Embryonic facial prominence (tissue), 1 donor: ENCODE measurements around the gene CACFD1.

Source experiments
- DNase-seq: peaks from one replicate; pipeline ENCODE4 v3.0.0-alpha.2; 2016; ENCODE audit errors: extremely low spot score

CACFD1 gene

DNA sequence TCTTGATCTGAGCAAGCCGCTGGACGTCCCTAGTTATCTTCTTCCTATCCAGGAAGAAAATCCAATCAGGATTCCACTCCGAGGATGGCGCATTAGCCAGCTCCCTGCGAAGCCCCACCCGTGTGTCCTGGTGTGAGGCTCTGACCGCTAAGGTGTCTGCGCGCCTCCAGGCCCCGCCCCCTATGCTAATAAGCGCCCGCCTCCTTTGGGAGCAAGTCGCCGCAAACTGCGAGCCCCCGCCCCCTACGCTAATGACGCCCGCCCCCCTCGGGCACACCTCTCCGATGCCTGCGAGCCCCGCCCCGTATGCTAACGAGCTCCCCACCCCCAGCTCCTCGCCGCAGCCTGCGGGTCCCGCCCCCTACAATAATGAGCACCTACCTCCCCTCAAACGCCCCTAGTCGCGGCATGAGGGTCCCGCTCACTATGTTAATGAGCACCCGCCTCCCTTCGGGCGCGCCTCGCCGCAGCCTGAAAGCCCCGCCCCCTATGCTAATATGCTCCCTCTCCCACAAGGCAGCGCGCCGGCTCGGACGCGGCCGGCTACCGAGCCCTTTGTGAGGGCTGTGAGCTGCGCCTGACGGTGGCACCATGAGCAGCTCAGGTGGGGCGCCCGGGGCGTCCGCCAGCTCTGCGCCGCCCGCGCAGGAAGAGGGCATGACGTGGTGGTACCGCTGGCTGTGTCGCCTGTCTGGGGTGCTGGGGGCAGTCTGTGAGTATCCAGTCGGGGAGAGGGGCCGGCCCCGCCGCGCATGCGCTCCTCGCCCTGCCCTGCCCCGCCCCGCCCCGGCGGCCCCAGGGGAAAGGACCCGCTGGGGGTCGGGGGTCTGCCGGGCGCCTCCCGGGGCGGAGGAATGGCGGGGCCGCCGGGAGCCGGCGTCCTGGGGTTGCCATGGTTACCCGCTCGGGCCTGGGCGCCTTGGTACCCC is at the start of gene CACFD1:
CACFD1 (plus strand) TSS at position 503 of the 929 bp plus-strand sequence; CDS start at position 592, 89 bp downstream.
- peak; percentile 84 for DNase-seq

DNA sequence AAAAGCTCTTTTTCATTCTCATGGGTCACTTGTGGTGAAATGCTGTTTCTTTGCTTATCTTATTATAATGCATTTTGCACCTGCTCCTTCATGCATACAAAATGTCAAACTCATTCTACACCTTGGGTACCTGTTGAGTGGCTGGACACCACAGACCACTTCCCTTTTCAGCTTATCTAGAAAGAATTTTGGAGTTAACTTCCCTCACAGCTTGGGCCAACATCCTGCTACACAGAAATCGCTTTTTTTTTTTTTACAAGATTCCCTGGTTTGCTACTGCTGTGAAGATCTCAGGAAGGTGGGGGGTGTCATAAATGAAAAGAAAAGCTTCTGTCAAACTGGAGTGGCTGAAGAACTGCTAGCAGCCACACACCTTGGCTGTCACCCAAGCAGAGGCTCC is 44.6 kb upstream of the CACFD1 start:
- DNase-seq: no peak

DNA sequence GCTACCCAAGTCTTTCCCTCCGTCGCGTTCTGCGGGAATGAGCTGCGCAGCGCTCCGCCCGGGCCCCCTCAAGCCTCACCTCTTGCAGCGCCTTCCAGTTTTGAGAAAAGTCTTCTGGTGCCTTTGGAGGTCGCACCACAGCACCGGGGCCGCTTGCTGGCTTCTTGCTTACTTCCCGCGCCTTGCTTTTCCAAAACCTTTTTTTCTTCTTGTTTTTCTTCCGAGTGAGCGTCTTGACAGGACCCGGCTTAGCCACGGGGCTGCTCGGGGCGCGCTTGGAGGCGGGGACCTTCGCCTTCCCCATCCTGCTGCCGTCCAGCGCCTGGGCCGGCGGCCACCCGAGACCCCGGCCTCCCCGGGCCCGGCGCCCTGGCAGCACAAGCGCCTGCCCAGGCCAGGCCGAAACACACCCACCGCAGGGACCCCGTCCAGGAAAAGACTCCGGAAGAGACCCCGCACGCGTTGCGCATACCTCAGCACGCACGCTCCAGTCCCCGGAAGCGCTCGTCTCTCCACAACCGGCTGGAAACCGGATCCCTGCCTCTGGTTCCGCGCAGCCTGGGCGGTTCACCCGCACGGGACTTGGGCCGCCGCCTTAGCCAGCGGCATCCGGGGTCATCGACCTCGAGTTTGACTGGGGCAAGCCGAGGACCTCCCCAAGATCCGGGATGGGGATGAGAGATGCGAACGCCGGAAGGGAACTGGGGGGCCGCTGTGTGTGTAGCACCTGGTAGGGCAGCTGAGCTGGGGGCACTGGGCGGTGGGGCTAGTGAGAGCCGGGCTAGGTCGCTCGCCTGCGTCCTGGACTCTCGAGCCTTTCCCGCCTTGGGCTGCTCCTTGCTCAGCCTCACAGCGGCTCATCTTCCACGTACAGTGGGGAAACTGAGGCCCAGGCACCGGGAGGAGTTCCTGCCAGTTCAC is 42.0 kb upstream of the CACFD1 start, which contains the start of gene REXO4:
REXO4 (minus strand) TSS at position 470 of the 921 bp plus-strand sequence; CDS start at position 304, 166 bp downstream.
- DNase-seq: peak; percentile 66

DNA sequence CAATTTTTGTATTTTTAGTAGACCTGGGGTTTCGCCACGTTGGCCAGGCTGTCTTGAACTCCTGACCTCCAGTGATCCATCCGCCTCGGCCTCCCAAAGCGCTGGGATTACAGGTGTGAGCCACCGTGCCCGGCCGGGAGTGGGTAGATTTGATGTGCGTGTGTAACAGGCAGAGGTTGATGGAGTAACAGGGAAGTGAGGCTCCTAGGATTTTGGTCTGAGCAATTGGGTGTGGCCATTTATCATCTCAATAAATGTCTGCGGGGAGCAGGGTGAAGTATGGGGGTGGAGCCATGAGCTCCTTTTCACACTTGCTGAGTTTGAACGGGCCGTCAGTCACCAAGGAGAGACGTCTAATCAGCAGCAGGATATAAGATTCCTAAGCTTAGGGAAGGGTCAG is 40.8 kb upstream of the CACFD1 start:
- no peak for DNase-seq

DNA sequence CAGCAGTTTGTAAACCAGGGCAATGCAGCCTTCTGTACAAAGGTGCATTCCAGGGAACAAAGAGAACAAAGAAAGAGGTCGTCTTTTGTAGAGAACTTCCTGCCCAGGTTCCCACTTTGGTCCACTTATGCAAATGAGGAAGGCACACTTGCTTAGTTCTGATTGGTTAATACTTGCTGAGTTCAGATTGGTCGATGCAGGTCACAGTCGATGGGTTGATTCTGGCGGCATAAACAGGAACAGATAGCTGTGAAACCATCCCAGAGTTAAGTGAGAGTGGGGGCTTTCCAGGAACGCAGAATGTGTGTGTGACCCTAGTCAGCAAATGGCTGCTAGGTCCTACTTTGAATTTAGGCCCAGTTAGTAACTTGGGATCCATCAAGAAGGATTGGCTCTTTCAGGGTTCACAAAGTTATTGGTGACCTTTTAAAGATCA is 39.4 kb upstream of the CACFD1 start:
- DNase-seq: no peak

DNA sequence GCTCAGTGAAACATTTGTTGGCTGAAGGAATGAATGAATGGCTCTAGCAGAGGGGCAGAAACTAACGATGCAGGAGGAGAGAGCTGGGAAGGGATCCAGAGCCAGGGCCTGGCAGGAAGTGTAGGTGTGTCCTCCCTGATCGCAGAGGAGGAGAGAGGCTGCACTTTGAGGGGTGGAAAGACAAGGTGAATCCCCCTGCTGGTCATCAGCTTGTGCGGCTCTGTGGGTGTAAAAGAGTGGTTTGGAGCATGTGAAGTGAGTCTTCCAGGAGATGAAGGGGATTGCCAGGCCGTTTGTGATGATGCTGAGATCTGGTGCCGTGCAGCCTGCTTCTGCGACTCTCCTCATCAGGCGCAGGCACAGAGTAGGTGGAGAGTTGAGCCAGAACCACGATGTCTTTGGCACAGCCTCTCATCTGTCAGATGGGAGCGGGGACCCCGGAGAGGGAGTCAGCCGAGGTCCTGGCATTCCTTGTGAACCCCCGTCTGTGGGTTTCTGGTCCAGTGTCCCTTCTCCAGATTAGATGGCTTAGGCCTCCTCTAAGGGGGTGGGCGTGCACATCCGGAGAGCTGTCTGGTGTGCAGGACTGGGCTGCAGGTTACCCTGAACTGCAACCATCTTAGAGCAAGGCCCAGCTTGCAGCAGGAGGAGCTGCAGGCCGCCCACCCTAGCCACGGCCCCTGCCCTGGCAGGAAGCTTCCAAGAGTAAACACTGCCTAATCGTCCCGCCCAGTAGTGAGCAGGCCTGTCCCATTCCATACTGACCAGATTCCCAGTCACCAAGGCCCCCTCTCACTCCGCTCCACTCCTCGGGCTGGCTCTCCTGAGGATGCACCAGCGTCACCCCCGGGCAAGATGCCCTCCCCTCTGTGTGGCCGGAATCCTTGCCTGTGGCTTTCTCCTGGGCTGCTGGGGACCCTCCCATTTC is 37.9 kb upstream of the CACFD1 start, which contains the start of gene ADAMTS13:
ADAMTS13 (plus strand) TSS at position 753 of the 928 bp plus-strand sequence; CDS start at position 830, 77 bp downstream.
- no peak for DNase-seq

DNA sequence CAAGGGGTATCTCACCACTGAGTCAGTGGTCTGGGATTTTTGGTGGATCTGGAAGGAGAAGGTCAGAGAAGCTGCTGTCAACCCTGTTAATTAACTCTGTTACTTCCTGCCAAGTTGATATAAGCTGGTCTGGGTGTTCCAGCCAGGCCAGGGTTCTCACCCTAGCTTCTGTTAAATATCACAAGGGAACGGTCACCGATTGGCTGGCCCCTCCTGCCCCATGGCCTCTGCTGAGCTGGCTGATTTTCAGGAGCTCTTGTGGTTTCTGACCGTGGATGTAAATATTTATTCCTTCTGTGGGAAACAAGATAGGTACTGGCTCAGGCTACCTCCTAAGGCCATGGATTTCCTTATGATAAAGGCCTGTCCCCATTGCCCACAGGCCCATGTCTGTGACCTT is 36.6 kb upstream of the CACFD1 start:
- DNase-seq: no peak

DNA sequence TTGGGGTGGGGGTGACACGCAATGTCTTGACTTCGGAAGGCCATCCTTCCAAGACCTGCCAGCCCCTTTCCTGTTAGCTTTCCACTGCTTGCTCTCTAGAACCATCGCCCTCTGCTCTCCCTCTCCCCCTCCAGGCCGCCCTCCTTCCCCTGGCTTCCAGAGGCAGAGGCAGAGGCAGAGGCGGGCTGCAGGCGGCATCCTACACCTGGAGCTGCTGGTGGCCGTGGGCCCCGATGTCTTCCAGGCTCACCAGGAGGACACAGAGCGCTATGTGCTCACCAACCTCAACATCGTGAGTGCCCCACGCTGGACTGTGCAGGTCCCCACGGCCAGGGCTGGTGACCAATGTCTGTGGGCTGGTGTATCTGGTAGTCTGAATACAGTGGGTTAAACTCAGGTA is 35.6 kb upstream of the CACFD1 start:
- DNase-seq: no peak

DNA sequence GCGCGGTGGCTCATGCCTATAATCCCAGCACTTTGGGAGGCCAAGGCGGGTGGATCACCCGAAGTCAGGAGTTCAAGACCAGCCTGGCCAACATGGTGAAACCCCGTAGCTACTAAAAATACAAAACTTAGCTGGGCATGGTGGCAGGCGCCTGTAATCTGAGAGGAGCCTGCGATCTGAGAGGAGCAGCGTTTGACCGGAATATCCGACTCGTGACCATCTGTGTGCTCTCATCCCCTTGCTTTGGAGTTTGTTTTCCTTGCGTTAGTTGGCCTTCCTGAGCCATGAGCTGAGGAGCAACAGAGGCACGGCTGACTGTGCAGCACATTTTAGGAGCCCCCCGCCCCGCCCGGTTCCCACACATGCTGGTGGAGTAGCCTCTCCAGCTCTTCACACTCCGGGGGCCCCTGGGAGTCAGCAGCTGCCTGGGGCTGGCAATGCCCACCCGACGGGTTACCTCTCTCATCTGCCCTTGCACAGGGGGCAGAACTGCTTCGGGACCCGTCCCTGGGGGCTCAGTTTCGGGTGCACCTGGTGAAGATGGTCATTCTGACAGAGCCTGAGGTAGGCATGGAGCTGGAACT is 34.6 kb upstream of the CACFD1 start:
- DNase-seq: no peak

DNA sequence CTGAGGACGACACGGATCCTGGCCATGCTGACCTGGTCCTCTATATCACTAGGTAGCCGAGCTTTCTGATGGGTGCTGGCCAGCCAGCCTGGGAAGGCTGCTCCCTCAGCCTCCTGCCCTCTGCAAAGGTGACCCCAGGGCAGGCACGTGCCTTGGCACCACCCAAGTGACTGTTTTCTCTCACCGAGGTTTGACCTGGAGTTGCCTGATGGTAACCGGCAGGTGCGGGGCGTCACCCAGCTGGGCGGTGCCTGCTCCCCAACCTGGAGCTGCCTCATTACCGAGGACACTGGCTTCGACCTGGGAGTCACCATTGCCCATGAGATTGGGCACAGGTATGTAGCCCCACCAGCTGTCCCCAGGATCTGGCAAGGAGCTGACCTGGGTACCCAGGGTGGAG is 33.8 kb upstream of the CACFD1 start:
- no peak for DNase-seq

DNA sequence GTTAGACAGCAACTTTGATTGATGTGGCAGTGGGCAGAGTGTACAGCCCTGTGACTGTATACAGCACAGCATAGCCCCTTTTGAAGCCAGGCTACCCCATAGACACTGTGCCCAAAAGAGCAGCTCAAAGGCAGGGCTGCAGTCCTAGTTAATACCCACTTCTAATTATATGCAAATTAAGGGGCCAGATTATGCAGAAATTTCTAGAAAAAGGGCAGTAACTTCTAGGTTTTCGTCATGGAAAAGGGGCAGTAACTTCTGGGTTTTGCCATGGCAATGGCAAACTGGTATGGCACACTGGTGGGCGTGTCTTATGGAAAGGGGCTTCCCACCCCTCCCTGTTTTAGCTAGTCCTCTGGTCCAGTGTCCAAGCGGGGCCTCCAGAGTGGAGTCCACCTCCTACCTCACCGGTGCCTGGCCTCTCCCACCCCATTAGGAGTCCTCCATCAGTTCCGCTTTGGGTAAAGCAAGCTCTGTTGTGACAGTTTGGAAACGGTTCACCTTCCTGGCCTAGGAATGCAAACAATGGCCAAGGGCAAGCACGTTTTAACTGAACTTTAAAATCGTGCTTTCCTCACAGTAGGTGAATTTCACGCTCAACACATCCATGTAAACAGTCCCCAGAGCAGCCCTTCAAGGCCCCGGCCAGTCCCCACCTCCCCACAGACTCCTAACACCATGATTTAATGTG is 32.0 kb upstream of the CACFD1 start:
- no peak for DNase-seq

DNA sequence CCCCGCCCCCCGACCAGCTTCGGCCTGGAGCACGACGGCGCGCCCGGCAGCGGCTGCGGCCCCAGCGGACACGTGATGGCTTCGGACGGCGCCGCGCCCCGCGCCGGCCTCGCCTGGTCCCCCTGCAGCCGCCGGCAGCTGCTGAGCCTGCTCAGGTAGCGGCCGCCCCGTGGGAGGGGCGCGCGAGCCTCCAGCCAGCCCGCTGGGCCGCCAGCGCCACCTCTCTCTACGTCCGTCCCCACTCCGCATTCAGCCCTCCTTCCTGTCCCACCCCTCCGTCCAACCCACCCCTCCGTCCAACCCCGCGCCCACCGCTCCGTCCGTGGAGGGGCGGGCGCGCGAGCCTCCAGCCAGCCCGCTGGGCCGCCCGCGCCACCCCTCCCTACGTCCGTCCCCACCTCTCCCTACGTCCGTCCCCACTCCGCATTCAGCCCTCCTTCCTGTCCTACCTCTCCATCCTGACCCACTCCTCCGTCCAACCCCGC is 31.1 kb upstream of the CACFD1 start:
- DNase-seq: no peak

DNA sequence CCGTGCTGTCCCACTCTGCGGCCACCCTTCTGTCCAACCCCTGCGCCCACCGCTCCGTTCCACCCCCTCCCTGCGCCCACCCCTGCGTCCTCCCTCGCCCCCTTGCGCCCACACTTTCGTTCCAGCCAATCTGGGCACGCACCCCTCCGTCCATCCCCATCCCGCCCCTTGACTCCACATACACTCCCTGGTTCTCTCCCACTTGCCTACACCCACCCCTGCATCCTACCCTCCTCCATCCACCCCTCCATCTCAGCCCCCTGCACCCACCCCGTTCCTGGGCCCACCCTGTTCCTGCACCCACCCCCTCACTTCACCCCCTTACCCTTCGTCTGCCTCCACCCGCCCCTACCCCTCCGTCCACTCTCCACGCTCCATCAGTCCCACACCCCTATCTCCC is 30.6 kb upstream of the CACFD1 start:
- no peak for DNase-seq

DNA sequence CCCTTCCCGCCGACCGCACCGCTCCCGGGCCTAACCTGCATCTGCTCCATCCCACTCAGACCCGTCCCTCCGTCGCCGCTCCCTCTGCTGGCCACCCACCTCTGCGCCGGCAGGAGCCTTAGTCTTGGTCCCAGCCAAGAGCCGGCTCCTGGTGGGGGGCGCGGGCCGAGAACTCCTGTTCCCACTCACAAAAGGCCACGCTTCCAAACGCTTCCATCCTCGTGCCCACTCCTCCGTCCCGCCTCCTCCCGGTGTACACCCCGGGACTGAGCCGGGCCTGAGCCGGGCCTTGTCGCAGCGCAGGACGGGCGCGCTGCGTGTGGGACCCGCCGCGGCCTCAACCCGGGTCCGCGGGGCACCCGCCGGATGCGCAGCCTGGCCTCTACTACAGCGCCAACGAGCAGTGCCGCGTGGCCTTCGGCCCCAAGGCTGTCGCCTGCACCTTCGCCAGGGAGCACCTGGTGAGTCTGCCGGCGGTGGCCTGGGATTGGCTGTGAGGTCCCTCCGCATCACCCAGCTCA is 30.1 kb upstream of the CACFD1 start:
- no peak for DNase-seq

DNA sequence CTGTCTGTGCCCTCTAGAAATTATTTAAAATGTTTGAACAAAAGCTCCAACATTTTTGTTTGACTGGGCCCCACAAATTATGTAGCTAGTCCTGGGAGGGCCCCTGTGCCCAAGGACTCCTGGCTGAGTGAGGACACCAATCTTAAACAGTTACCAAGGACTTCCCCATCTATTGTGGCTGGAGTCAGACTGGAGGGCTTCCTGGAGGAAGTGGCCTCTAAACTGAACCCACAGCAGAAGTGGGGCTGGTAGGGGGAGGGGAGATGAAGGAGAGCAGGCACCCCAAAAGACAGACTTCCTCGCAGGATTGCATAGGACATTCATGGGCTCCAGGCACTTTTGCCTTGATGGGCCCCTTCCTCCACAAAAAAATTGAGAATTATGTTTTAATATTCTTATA is 29.5 kb upstream of the CACFD1 start:
- no peak for DNase-seq

DNA sequence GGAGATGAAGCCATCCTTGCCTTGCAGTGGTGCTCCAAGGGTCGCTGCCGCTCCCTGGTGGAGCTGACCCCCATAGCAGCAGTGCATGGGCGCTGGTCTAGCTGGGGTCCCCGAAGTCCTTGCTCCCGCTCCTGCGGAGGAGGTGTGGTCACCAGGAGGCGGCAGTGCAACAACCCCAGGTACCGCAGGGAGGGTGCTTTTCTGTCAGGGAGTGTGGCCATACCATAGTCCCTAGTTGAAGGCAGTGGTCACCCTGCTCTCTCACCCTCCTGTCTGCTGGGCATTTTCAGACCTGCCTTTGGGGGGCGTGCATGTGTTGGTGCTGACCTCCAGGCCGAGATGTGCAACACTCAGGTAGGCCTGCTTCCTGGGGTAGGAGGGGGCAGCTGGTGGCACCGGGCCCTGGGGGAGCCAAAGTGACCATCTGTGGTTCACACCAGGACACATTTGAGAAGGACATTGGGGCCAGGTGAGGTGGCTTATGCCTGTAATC is 26.4 kb upstream of the CACFD1 start:
- no peak for DNase-seq

DNA sequence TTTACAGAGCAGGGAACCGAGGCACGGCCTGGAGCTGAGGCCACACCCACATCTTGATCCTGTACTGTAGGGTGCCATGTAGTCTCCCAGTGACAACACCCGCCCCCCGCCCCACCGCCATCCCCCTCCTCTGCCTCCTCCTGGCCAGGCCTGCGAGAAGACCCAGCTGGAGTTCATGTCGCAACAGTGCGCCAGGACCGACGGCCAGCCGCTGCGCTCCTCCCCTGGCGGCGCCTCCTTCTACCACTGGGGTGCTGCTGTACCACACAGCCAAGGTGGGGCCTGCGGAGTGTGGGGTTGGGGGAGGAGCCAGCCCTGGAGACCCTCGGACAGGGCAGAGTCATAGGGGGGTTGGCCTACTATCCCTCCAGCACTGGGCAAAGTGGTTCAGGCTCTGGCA is 23.1 kb upstream of the CACFD1 start:
- no peak for DNase-seq

DNA sequence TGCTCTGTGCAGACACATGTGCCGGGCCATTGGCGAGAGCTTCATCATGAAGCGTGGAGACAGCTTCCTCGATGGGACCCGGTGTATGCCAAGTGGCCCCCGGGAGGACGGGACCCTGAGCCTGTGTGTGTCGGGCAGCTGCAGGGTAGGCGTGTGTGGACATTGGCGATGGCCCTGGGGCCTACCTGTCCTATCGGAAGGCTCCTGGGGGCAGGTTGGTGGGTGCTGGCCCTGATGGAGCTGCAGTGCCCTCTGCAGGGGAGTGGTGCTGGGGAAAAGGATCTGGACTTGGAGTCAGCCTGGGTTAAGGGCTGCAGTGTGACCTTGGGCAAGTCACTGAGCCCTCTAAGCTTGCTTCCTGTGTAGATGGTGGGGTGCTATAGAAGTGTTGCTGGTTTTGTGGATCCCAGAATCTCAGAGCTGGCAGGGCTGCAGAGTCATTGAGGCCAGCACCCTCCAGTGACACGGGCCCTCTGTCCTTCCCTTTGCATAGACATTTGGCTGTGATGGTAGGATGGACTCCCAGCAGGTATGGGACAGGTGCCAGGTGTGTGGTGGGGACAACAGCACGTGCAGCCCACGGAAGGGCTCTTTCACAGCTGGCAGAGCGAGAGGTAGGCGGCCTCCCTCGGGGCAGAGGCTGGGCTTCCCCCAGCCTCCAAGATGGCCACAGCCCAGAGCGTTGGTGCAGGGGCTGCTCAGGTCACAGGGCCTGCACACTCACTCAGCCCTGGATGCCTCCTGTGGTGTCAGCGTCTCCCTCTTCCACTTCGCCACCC is 21.8 kb upstream of the CACFD1 start:
- DNase-seq: no peak

DNA sequence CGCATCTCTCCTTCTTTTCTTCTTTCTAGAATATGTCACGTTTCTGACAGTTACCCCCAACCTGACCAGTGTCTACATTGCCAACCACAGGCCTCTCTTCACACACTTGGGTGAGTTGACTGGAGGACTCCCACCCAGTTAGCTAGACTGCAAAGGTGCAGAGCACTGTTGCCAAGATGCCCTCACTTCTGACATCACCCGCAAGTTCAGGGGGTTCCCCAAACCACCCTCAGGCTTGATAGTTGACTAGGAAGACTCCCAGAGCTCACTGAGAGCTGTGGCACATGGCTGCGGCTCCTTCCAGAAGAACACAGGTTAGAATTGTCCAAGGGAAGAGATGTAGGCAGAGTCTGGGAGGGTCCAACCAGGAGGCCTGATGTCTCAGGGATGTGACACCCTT is 20.4 kb upstream of the CACFD1 start:
- DNase-seq: no peak
